ENCODE measurements around the gene PPP1R1B.

The PPP1R1B gene

GRCh38 chr17:39600997-39601597 is 25.7 kb upstream of the PPP1R1B start:
- no peak for DNase-seq

GRCh38 chr17:39601758-39602532 is 24.8 kb upstream of the PPP1R1B start:
- DNase-seq, result no peak

- DNase-seq, result no peak
These were observed 24.0 kb upstream of the PPP1R1B start for GRCh38 chr17:39602533-39603303.

- DNase-seq, result no peak
These were observed 23.3 kb upstream of the PPP1R1B start for GRCh38 chr17:39603304-39604016.

GRCh38 chr17:39604911-39605491 is 21.8 kb upstream of the PPP1R1B start:
- no peak for DNase-seq

- DNase-seq, result no peak
These were observed 21.0 kb upstream of the PPP1R1B start for GRCh38 chr17:39605492-39606433.

- no peak for DNase-seq
These were observed 20.2 kb upstream of the PPP1R1B start for GRCh38 chr17:39606434-39607056.

GRCh38 chr17:39607057-39607850 is 19.5 kb upstream of the PPP1R1B start:
- no peak for DNase-seq

- DNase-seq, result no peak
These were observed 19.0 kb upstream of the PPP1R1B start, which contains the start of gene NEUROD2 for GRCh38 chr17:39607851-39608130. Gene NEUROD2, minus strand, starts transcription at chr17:39607920. Its CDS starts 1,321 bp downstream, at chr17:39606599.

- DNase-seq, result no peak
These were observed 18.4 kb upstream of the PPP1R1B start for GRCh38 chr17:39608142-39608981.

GRCh38 chr17:39609416-39610025 is 17.2 kb upstream of the PPP1R1B start:
- DNase-seq, result no peak

GRCh38 chr17:39611401-39612112 is 15.2 kb upstream of the PPP1R1B start:
- DNase-seq, result no peak

- no peak for DNase-seq
These were observed 14.4 kb upstream of the PPP1R1B start for GRCh38 chr17:39612291-39612894.

GRCh38 chr17:39612935-39613464 is 13.8 kb upstream of the PPP1R1B start:
- no peak for DNase-seq

GRCh38 chr17:39614545-39615157 is 12.1 kb upstream of the PPP1R1B start:
- no peak for DNase-seq

GRCh38 chr17:39615434-39615833 is 11.3 kb upstream of the PPP1R1B start:
- no peak for DNase-seq

GRCh38 chr17:39617100-39617445 is 9.7 kb upstream of the PPP1R1B start:
- no peak for DNase-seq
